HG03196 (cell line): ENCODE results near the gene SLCO3A1.

Source experiments
- ATAC-seq: cut with Tn5 transposase; IDR thresholded peaks from one replicate; pipeline ENCODE4 v1.9.1; 2021; ENCODE audit not compliant: unreplicated experiment

SLCO3A1 gene

DNA sequence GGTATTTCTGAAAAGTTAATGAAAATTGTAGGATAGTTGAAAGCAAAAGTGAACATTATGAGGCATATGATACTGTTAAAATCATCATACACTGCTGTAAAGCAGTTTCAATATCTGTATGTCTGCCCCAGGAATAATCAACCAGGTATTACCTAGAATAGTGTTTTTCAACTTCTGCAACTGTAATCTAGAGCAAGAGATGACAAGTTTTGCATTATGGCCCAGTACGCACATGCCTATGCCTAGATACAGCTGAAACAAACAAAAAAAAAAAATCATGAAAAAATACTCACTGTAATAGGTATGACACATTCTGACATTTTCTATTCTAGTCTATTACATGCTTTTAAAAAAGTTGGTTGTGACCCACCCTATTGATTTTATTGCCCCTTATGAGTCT, 299.5 kb downstream of the SLCO3A1 start:
- no peak for ATAC-seq

GRCh38 chr15:92153620-92154019, 300.1 kb downstream of the SLCO3A1 start:
- no peak for ATAC-seq

- no peak for ATAC-seq
Observed at GRCh38 chr15:92155934-92156333, 302.4 kb downstream of the SLCO3A1 start.

GRCh38 chr15:92157666-92158298, 304.3 kb downstream of the SLCO3A1 start:
- ATAC-seq, result no peak

- no peak for ATAC-seq
Observed at GRCh38 chr15:92158426-92158825, 304.9 kb downstream of the SLCO3A1 start.

- ATAC-seq, result no peak
Observed at GRCh38 chr15:92159481-92159880, 306.0 kb downstream of the SLCO3A1 start.

DNA sequence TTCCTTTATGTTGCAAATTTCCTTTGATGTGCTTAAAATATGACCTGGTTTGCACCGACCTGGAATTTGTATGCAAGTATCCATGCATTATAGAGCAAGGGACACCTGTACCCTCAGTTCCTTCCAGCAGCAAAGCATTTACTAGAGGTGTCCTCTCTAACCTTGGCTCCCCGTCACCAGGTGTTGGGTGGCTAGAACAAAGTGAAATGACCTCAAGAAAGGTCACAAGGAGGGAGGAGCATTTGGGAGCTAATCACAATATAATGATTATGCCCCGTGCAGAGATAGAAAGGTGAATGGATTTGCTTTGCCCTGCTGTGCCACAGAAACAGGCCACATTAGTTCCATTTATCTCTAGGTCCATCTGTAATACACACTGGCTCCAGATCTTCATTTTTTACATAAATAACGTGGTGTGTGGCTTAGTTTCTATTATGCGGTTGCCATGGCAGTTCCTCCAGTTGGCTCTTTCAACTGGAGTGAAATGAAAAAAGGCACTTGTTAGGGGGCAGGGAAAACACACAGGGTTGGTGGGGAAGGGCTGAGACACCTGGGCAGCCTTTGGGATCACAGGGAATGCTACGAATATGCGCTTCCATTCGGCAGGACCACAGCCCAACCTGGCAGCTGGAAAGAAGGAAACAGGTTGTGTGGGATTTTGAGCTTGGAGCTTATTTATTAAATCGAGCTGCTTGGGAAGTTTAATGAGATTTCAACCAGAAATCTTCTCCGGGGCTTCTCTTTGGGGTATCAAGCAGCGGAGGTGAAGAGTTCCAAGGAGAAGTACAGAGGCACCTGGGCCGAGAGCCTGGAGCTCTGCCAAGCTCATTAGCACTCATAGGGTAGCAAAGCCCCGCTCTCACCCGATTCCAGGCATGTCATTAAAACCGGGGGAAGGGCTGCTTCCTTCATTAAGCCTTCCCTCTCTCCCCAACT, 306.7 kb downstream of the SLCO3A1 start:
- ATAC-seq, result no peak

DNA sequence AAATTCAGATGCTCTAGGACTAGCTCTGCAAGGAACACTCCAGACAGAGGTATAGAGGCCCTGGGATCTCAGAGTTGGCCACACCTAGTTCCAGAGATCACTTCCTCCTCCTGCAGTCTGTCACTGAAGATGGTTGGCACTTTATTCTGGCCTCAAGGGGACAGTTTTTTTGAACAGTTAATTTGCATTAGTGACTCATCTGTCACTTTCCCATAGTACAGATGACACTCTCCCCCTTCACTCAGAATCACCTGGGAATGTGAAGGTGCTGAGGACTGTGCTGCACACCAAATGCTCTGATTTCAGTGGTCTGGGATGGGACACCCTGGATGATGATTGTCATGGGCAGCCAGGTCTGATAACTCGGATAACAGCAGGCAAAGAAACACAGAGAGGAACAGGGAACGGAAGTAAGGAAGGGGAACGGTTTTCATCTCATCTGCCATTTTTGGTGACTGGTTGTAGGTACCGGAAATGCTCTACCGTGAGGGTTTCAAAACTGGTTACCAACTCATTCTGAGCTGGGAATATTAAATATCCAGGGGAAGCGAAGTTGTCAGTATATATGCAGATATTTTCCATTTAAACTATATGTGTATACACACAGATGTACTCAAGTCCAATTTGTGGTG, 307.6 kb downstream of the SLCO3A1 start:
- ATAC-seq, result peak; percentile 89

DNA sequence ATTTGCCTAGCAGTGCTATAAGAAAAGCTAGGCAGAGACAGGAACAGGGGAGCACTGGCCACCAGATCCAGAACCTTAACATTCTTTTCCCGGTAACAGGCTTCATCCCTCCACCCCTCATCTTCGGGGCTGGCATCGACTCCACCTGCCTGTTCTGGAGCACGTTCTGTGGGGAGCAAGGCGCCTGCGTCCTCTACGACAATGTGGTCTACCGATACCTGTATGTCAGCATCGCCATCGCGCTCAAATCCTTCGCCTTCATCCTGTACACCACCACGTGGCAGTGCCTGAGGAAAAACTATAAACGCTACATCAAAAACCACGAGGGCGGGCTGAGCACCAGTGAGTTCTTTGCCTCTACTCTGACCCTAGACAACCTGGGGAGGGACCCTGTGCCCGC, 309.1 kb downstream of the SLCO3A1 start:
- no peak for ATAC-seq

GRCh38 chr15:92163641-92164040, 310.1 kb downstream of the SLCO3A1 start:
- no peak for ATAC-seq

- ATAC-seq, result no peak
Observed at GRCh38 chr15:92164327-92165000, 311.0 kb downstream of the SLCO3A1 start.

GRCh38 chr15:92165001-92165346, 311.5 kb downstream of the SLCO3A1 start:
- ATAC-seq, result no peak

DNA sequence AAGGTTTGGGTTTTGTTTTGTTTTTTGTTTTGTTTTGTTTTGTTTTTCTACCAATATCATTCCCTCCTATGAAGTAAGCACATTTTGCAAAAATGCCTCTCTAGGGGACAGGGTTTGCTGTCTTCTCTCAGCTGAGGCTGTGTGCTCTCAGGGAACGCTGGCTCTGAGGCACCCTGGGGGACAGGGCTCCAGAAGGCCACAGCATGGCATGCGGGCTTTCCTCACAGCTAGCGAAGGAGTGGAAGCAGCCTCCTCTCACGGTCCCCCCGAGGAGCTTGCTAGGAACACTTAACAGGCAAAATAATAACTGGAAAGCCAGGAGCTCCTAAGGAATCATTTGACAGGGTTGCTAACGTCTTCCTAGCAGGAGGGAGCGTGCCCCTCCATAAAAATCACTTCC, 312.5 kb downstream of the SLCO3A1 start:
- ATAC-seq, result no peak

- no peak for ATAC-seq
Observed at GRCh38 chr15:92166751-92167405, 313.4 kb downstream of the SLCO3A1 start.

GRCh38 chr15:92167451-92167850, 313.9 kb downstream of the SLCO3A1 start:
- no peak for ATAC-seq

- no peak for ATAC-seq
Observed at GRCh38 chr15:92168066-92168683, 314.7 kb downstream of the SLCO3A1 start.

- ATAC-seq, result no peak
Observed at GRCh38 chr15:92170897-92171296, 317.4 kb downstream of the SLCO3A1 start.

GRCh38 chr15:92178911-92179310, 325.4 kb downstream of the SLCO3A1 start:
- ATAC-seq, result no peak

DNA sequence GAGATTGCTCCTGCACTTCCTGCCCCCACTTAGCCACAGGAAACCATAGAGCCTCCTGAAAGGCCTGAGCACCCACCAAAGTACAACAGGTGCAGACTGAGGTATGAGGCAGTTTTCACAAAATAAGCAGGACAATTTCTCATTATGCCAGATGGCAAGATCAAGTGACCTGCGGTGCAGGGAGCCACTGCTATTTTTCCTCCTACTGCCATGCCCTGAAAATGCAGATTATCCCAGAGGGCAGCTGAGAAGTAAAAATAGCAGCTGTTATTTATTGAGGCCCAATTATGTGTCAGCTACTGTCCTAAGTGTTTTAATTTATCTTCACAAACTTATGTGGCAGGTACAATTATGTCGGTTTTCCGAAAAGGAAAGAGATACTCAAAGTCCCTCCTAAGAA, 330.6 kb downstream of the SLCO3A1 start:
- ATAC-seq, result no peak

DNA sequence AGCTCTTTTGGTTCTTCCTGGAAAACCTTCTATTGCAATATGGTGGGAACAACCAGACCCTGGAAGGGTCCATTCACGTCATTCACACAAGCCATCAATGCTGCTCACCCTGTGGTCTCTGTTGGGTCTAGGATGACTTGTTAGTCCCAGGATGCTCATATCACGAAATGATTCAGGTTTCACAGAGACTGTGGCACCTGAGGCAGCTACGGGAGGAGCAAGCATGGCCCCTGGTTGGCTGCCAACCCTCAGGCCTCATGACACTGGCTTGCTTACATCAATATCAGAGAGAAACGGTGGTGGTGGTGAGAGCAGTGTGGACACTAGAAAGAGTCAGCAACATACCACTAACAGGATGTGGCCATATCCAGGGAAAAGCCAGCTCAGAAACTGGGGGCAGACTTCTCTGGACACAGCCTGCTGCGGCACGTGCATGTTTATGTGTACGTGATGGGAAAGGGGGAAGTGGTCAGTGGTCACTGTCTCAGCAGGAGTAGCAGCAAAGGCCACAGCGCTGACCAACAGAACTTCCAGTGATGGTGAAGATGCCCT, 331.2 kb downstream of the SLCO3A1 start:
- no peak for ATAC-seq
